OCI-LY3 (cell line): ENCODE measurements around the gene RDH5.

Experiments
- H2AFZ ChIP-seq: fragments of 200-600, 300-600 bp; shearing (Covaris generic); 2 replicates; pipeline ENCODE4 v1.6.0; 2014; ENCODE audit warnings: antibody characterized with exemption, low read depth, low read length
- H3K27ac ChIP-seq: fragments of 200-600, 300-600 bp; sonication (generic); 2 replicates; pipeline ENCODE4 v1.5.1; 2014; ENCODE audit warnings: mild to moderate bottlenecking, low read length, moderate library complexity, mixed read lengths
- H3K27me3 ChIP-seq: fragments of 200-600, 300-600 bp; sonication (generic); 2 replicates; pipeline ENCODE4 v1.6.1; 2014; ENCODE audit warnings: low read depth, low read length, mixed read lengths
- H3K36me3 ChIP-seq: fragments of 200-600, 300-600 bp; sonication (generic); replicated peaks from 2 replicates; pipeline ENCODE3; 2014; ENCODE audit warnings: low read depth, low read length, mixed read lengths
- H3K4me1 ChIP-seq: fragments of 300-600, 200-600 bp; sonication (generic); 2 replicates; pipeline ENCODE4 v1.6.1; 2014; ENCODE audit warnings: low read length, mixed read lengths
- H3K4me2 ChIP-seq: fragments of 200-600, 300-600 bp; sonication (generic); 2 replicates; pipeline ENCODE4 v1.6.1; 2014; ENCODE audit warnings: low read length, mixed read lengths
- H3K4me3 ChIP-seq: fragments of 300-600, 200-600 bp; sonication (generic); 2 replicates; pipeline ENCODE4 v1.5.1; 2014; ENCODE audit warnings: antibody characterized with exemption, mild to moderate bottlenecking, low read length, moderate library complexity
- H3K79me2 ChIP-seq: fragments of 300-600, 200-600 bp; shearing (Covaris generic); 2 replicates; pipeline ENCODE4 v1.6.1; 2014; ENCODE audit warnings: mild to moderate bottlenecking, low read length, mixed read lengths
- H3K9ac ChIP-seq: fragments of 300-600, 200-600 bp; shearing (Covaris generic); 2 replicates; pipeline ENCODE4 v1.6.0; 2014; ENCODE audit warnings: mild to moderate bottlenecking, low read length, moderate library complexity
- H3K9me3 ChIP-seq: fragments of 200-600, 300-600 bp; shearing (Covaris generic); 2 replicates; pipeline ENCODE4 v1.6.1; 2014; ENCODE audit warnings: low read length, mixed read lengths; ENCODE audit not compliant: insufficient read depth
- H4K20me1 ChIP-seq: fragments of 200-600, 300-600 bp; sonication (generic); 2 replicates; pipeline ENCODE4 v1.6.1; 2016; ENCODE audit warnings: low read length, mixed read lengths; ENCODE audit not compliant: insufficient read depth
- CTCF ChIP-seq: fragments of 200-600, 300-600 bp; sonication (generic); IDR thresholded peaks from 2 replicates; pipeline ENCODE4 v1.5.1; 2014; ENCODE audit warnings: antibody characterized with exemption, low read length, low read depth
- EZH2phosphoT487 ChIP-seq: fragments of 200-600 bp; shearing (Covaris generic); IDR thresholded peaks from 2 replicates; pipeline ENCODE4 v1.6.1; 2018; ENCODE audit warnings: antibody characterized with exemption, mixed run types, low read depth

The RDH5 gene

DNA sequence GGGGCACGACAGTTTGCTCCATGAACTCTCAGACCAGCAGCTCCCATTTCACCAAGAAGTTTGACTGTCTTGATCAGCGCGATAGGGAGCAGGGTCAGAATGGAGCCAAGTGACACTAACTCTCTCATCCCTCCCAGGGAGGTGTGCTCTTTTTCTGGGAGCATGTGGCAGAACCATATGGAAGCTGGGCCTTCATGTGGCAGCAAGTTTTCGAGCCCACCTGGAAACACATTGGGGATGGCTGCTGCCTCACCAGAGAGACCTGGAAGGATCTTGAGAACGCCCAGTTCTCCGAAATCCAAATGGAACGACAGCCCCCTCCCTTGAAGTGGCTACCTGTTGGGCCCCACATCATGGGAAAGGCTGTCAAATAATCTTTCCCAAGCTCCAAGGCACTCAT is 36.5 kb upstream of the RDH5 start:
- peaks cover 3% of the 10 kb centered on the region; the same call in 1 of the 2 replicates for H3K27me3 ChIP-seq
- H3K36me3 ChIP-seq, result no peaks in the 10 kb centered on the region
- no peak for TF ChIP-seq CTCF
- no peak for TF ChIP-seq EZH2phosphoT487
- no peaks in the 10 kb centered on the region for H4K20me1 ChIP-seq
- H3K4me2 ChIP-seq, result no peak overlapping the region
- H3K9me3 ChIP-seq, result no peaks in the 10 kb centered on the region
- no peak overlapping the region for H3K27ac ChIP-seq
- no peak overlapping the region for H3K9ac ChIP-seq
- H2AFZ ChIP-seq, result no peak overlapping the region
- peaks cover 11% of the 10 kb centered on the region for H3K4me1 ChIP-seq
- H3K4me3 ChIP-seq, result no peak overlapping the region
- H3K79me2 ChIP-seq, result no peaks in the 10 kb centered on the region

DNA sequence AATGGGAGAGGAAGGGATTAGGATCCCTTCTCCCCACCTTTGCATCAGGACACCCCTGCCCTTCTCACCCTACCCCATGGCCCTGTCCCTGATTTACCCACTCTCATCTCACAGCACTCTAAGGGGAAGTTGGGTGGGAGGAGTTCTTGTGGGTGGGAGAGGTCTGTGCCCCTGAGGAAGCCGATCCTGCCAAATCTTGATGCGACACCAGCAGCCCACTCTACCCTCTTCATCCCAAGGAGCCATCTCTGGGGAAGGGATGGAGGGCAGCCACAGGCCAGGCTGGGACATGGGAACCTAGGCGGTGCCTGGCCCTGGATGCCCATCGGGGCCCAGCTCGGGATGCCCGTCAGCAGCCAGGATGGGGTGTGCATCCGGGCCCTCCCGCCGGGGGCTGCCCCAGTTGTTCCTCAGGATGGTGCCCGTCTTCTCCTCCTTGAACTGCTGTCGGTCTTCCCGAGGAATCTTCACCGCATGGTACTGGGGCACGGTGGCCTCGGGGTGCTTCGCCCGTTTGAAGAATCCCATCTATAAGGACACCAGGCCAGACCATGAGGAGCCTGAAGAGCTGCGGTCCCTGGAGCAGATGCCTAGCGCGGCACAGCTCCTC is 35.3 kb upstream of the RDH5 start:
- H3K79me2 ChIP-seq, result no peaks in the 10 kb centered on the region
- H3K27me3 ChIP-seq, result peaks cover 3% of the 10 kb centered on the region; the same call in 1 of the 2 replicates
- H3K9ac ChIP-seq, result no peak overlapping the region
- H2AFZ ChIP-seq, result no peak overlapping the region
- H3K9me3 ChIP-seq, result no peaks in the 10 kb centered on the region
- H4K20me1 ChIP-seq, result no peaks in the 10 kb centered on the region
- peaks cover 11% of the 10 kb centered on the region for H3K4me1 ChIP-seq
- H3K27ac ChIP-seq, result no peak overlapping the region
- no peak overlapping the region for H3K4me2 ChIP-seq
- no peak overlapping the region for H3K4me3 ChIP-seq
- no peak for TF ChIP-seq EZH2phosphoT487
- no peak for TF ChIP-seq CTCF
- no peaks in the 10 kb centered on the region for H3K36me3 ChIP-seq

DNA sequence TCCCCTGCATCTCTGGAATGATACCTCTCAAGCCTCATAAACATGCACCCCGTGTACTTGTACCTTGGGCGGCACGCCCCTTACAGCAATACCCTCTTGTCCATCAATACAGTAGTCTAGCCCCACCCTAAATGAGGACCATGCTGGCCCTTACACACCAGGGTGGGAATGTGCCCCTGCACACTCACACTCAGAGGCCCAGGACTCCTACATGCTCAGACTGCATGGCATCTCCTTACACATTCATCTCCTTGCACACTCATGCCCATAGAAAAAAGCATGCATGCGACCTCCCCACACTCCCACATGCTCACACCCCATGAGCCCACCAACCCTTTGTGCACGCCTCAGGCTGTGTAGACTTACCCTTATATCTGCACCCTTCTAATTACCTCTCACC is 34.5 kb upstream of the RDH5 start:
- no peaks in the 10 kb centered on the region for H3K36me3 ChIP-seq
- H3K4me2 ChIP-seq, result no peak overlapping the region
- no peak overlapping the region for H3K27ac ChIP-seq
- H3K9me3 ChIP-seq, result no peaks in the 10 kb centered on the region
- TF ChIP-seq EZH2phosphoT487 (no peak), CTCF (no peak)
- no peak overlapping the region for H3K9ac ChIP-seq
- no peaks in the 10 kb centered on the region for H4K20me1 ChIP-seq
- no peaks in the 10 kb centered on the region for H3K79me2 ChIP-seq
- peaks cover 11% of the 10 kb centered on the region for H3K4me1 ChIP-seq
- no peak overlapping the region for H3K4me3 ChIP-seq
- peaks cover 3% of the 10 kb centered on the region; the same call in 1 of the 2 replicates for H3K27me3 ChIP-seq
- H2AFZ ChIP-seq, result no peak overlapping the region

DNA sequence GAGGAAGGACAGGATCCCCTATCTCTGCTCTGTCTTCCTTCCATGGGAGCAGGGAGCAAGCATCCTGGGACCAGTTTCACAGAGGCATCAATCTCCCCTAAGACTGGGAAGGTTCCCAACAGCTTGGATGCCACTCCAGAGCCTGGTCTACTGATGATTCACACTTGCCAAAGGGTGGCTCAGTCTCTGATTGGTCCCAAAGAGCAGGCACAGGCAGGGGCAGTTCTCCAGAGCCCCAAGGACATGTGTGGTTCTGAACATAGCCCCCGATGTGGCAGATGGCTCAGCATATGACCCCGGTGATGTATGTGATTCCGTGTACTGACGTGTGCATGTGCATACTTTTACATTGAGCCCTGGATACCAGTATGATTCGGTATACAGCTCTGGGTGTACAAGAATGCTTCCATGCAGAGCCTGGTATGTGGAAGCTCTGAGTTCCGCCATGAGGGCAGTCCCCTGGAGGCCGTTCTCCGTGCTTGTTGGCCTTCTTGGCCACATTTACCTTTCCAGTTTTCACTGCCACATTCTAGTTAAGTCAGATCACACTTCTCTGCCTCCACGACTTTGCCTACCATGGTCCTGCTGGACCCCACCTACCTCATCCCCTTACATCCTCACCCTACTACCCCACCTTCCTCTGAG is 33.7 kb upstream of the RDH5 start:
- Histone ChIP-seq H3K9me3 (no peaks in the 10 kb centered on the region), H3K27me3 (peaks cover 3% of the 10 kb centered on the region; the same call in 1 of the 2 replicates), H3K79me2 (no peaks in the 10 kb centered on the region), H3K9ac (no peak overlapping the region), H3K4me1 (peaks cover 5% of the 10 kb centered on the region), H2AFZ (no peak overlapping the region), H3K36me3 (no peaks in the 10 kb centered on the region), H3K4me3 (no peak overlapping the region), H4K20me1 (no peaks in the 10 kb centered on the region), H3K4me2 (no peak overlapping the region), H3K27ac (no peak overlapping the region)
- TF ChIP-seq CTCF (no peak), EZH2phosphoT487 (no peak)
